GM21717 (cell line): Measurements from ENCODE around the gene OR10G4.
"Not testable (repeated sequence)": the region's sequence is repeated elsewhere in the genome, so short reads cannot be mapped to it uniquely, and the experiment has no call there.

ENCODE experiments used
- ATAC-seq: cut with Tn5 transposase; IDR thresholded peaks from one replicate; pipeline ENCODE4 v1.9.1; 2021; ENCODE audit warnings: mild to moderate bottlenecking, moderate library complexity; ENCODE audit not compliant: unreplicated experiment

Gene OR10G4, protein sequence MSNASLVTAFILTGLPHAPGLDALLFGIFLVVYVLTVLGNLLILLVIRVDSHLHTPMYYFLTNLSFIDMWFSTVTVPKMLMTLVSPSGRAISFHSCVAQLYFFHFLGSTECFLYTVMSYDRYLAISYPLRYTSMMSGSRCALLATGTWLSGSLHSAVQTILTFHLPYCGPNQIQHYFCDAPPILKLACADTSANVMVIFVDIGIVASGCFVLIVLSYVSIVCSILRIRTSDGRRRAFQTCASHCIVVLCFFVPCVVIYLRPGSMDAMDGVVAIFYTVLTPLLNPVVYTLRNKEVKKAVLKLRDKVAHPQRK

GRCh38 chr11:124012697-124013096, at the start of gene OR10G4:
OR10G4 (plus strand) TSS chr11:124012997; CDS start chr11:124015575, 2,578 bp downstream.
- ATAC-seq: no peak

DNA sequence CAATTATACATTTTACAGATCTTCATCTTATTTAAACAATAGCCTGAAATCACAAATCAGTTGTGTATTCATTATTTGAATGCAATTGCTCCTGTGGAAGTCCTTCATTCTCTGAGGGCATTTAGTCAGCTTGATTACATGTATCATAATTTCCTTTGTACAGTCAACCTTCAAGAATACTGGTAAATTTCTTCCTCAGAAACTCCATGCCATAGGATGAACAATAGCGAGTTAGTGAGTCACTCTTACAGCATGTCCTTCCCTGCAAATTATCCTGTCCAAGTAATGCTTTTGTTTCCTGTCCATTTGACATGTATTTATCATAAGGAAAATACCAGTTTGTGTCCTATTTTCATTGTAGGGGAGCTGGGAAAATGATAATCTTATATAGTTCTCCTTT, 39.0 kb upstream of the OR10G4 start:
- ATAC-seq: no peak

DNA sequence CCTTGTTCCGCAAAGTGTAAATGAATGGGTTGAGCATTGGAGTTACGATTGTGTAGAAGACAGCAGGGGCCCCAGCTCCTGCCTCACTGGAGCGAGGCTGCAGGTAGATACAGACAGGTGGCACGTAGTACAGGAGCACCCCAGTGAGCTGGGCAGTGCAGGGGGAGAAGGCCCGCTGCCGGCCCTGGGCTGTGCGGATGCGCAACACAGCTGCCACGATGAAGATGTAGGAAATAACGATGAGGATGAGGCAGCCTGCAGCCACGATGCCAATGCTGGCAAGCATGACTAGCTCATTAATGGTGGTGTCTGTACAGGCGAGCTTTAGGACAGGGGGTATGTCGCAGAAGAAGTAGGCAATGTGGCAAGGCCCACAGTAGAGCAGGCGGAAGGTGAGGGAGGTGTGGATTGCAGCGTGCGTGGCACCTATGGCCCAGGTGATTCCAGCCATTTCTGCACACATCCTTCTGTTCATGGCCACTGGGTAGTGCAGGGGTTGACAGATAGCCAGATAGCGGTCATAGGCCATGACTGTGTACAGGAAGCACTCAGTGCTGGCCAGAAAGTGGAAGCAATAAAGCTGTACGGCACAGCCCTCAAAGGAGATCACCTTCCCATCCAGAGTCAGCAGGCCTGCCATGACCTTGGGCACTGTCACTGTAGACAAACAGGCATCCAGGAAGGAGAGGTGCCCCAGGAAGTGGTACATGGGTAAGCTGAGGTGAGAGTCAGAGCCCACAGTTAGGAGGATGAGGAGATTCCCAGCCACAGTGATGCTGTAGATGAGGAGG, 35.8 kb upstream of the OR10G4 start:
- ATAC-seq: no peak

DNA sequence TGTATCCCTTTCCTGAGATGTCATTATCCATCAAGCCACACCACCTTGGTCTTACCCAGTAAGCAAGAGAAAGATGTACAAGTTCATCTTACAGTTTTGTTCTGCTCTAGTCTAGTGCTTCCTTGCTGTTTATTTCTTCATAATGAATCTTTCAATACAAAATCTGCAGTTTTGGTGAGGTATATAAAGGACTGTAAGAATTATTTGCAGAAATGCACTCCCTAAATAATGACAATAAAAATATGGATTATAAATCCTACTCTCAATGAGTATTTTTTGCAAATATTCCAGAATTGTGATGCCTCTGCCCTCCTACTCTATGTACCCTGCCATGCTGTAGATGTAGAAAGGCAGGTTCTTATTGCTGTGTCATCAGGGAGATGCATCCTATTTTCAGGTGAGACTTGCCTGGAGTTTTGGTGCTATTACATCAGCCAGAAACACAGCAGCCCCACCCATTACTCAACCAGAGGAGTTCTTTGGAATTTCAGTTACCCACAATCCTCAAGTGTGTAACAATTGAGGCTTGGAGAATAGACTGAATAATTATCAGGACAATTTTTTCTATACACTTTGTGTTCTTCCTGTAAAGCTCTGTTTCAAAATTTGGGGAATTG, 35.0 kb upstream of the OR10G4 start, which contains the start of gene OR10S1:
OR10S1 (minus strand) TSS at position 51 of the 617 bp plus-strand sequence. CDS start 117 bp downstream, outside the sequence.
- no peak for ATAC-seq

GRCh38 chr11:123979311-123979710, 33.5 kb upstream of the OR10G4 start:
- ATAC-seq: no peak

- no peak for ATAC-seq
These were observed 17.7 kb upstream of the OR10G4 start, which contains the start of gene OR10G6 for GRCh38 chr11:123995119-123995518. OR10G6 (minus strand) TSS chr11:123995161; CDS start chr11:123995161, 0 bp downstream.

DNA sequence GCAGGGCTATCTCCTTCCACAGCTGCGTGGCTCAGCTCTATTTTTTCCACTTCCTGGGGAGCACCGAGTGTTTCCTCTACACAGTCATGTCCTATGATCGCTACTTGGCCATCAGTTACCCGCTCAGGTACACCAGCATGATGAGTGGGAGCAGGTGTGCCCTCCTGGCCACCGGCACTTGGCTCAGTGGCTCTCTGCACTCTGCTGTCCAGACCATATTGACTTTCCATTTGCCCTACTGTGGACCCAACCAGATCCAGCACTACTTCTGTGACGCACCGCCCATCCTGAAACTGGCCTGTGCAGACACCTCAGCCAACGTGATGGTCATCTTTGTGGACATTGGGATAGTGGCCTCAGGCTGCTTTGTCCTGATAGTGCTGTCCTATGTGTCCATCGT, 3.0 kb downstream of the OR10G4 start:
- ATAC-seq: not testable (repeated sequence)

- no peak for ATAC-seq
These were observed 13.7 kb downstream of the OR10G4 start, which contains the start of gene OR10G8 for GRCh38 chr11:124026498-124026897. OR10G8 (plus strand) TSS chr11:124026798; CDS start chr11:124029623, 2,825 bp downstream.

DNA sequence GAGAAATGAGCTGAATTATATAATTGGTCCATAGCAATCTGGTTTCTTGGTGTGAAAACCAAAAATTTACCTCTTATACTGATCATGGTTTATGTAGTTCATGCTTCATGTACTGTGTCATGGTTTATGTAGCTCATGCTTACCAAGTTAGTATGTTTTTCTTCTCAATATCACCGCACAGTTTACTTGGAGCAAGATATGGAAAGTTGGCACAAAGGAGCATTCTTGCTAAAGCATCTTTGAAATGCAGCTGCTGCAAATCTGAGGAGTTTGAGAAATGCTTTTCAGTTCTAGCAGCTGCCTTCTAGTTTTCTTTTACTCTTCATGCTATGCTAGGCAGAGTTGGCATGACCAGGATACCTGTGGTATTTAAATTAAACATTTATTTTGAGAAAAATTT, 23.9 kb downstream of the OR10G4 start:
- ATAC-seq: no peak

GRCh38 chr11:124039557-124039956, 26.8 kb downstream of the OR10G4 start:
- no peak for ATAC-seq

- no peak for ATAC-seq
These were observed 28.5 kb downstream of the OR10G4 start, which contains the start of gene OR10G7 for GRCh38 chr11:124041254-124041653. OR10G7 (minus strand) TSS chr11:124041325; CDS start chr11:124039001, 2,324 bp downstream.

GRCh38 chr11:124043420-124043819, 30.6 kb downstream of the OR10G4 start:
- ATAC-seq: no peak

- ATAC-seq: no peak
These were observed 38.0 kb downstream of the OR10G4 start for GRCh38 chr11:124050748-124051147.

DNA sequence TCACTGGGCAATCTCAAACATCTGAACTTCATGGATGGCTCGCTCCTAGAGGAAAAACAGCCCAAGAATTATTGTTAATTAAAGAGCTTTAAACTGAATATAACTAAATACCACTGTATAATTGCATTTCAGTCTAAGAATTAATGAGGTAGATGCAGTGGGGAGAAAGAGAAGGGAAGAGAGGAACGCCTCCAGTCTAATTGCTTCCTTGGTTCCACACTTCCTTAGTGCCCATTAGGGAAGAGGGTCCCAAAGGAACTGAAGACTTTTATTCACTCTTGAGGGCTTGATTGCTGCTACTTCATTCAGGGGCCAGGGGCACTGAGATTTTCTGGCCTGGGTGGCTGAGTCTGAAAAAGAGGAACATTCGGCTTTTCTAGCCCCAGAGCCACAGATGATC, 40.2 kb downstream of the OR10G4 start:
- ATAC-seq: no peak
